A549 treated with GW870086 at 1 μM for 4 hours (cell line): Measurements from ENCODE around the gene ZNF714. TPM values are rescaled to one million over a fixed set of nuclear protein-coding genes. Genes with fewer than 3 reads are reported as not detected.

Experiments used
- total RNA-seq: library from RNA; stranded (reverse); fragments of 200-300 nt; extraction: Qiagen RNA extraction; gene quantifications from 5 replicates; pipeline ENCODE4 v1.2.3, GENCODE V29; 2022; ENCODE audit warnings: low read depth

Gene ZNF714
- total RNA-seq = 2.8 to 4.2 TPM (median 2.9 TPM) in 5 replicates

DNA sequence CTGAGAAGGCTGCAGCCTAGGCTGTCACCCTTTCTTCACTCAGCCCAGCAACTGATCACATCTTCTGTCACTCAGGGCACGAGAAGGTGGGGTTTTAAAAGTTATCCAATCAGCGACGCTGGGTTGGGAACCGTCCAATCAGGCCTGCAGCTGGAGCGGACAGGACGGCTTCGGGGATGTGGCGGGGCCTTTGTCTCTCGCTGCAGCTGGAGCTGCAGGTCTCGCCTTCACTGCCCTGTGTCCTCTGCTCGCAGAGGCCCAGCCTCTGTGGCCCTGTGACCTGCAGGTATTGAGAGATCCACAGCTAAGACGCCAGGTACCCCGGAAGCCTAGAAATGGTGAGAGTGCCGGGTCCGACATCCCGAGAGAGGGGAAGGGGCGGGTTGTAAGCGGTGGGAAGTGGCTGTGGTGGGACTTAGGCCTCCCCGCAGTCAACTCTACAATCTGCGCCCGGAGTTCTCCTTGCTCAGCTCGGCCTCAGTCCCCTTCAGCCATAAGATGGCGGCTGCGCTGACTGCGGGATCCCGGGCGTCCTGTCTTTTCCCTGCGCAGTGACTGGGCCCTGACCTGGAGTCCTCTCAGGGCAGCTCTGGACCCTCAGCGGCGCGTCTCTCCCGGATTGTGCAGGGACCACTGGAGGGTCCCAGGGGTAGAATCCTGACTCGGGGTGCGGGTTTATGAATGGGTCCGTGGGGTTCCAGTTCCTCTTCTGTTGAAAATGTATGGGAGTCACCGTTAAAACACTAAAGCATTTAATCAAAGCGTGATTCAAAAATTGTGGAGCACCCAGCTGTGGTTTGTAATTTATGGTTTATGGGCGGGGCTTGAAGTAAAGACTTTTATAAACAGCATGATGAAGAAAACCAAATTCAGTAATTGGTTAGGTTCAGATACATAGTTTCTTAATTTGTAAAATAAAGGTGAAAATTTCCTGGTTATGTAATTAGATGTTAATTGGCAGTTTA lies at the start of gene ZNF714:
ZNF714 (plus strand) TSS at position 193 of the 965 bp plus-strand sequence. CDS start 16,066 bp downstream, outside the sequence.

DNA sequence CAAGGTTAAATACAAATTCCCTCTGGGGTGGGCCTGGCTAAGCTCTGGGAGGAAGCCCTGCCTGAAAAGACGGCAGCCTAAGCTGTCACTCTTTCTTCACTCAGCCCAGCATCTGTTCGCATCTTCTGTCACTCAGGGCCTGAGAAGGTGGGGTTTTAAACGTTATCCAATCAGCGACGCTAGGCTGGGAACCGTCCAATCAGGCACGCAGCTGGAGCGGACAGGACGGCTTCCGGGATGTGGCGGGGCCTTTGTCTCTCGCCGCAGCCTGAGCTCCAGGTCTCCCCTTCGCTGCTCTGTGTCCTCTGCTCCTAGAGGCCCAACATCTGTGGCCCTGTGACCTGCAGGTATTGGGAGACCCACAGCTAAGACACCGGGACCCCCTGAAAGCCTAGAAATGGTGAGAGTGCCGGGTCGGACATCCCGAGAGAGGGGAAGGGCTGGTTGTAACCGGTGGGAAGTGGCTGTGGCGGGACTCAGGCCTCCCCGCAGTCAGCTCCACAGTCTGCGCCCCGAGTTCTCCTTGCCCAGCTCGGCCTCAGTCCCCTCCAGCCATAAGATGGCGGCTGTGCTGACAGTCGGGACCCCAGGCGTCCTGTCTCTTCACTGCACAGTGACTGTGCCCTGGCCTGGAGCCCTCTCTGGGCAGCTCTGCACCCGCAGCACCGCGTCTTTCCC lies 59.9 kb downstream of the ZNF714 start, which contains the start of gene ZNF431:
ZNF431 (plus strand) TSS at position 254 of the 678 bp plus-strand sequence; CDS start at position 398, 144 bp downstream.

Other genes starting within 250 kb of the ZNF714 start
- 0.19 to 0.24 TPM in 2 of 5 replicates, not detected in the others for gene ZNF85, start 159.0 kb upstream of the ZNF714 start, total RNA-seq
- gene ZNF430, start 61.5 kb upstream of the ZNF714 start, total RNA-seq = 1.5 to 2.2 TPM (median 1.9 TPM) in 5 replicates
- 3.9 to 5.3 TPM (median 4.8 TPM) in 5 replicates for gene ZNF431, start 59.8 kb downstream of the ZNF714 start, total RNA-seq
- 0.88 to 1.3 TPM (median 1.2 TPM) in 5 replicates for gene ZNF708, start 247.2 kb downstream of the ZNF714 start, total RNA-seq